Panc1 (cell line): Measurements from ENCODE around the gene ARHGAP6. TPM values are rescaled to one million over a fixed set of nuclear protein-coding genes. Genes with fewer than 3 reads are reported as not detected.
"Not testable (repeated sequence)": the region's sequence is repeated elsewhere in the genome, so short reads cannot be mapped to it uniquely, and the experiment has no call there.

Experiments
- ATAC-seq: fragments of 200-7000 bp; cut with Tn5 transposase; 2 replicates; pipeline ENCODE4 v1.9.1; 2020; ENCODE audit warnings: mild to moderate bottlenecking, moderate library complexity
- BruUV-seq: library from RNA; stranded (reverse); fragments of 400-500 nt; replicated peaks from 2 replicates; lab custom pipeline; 2021; lab: Mats Ljungman, UMichigan
- CTCF ChIA-PET: fragments of 300-600 bp; sonication (Branson Sonifier 250); formaldehyde crosslinking; loops from one replicate; lab custom pipeline; 2022; ENCODE audit warnings: antibody characterized with exemption; lab: Charles Lee
- POLR2A ChIA-PET: fragments of 300-600 bp; sonication (Branson Sonifier 250); formaldehyde crosslinking; loops from one replicate; lab custom pipeline; 2022; ENCODE audit warnings: antibody characterized with exemption; lab: Charles Lee
- DNase-seq: peaks from one replicate; pipeline ENCODE4 v3.0.0-alpha.2; 2010; ENCODE audit warnings: low read depth, low spot score
- H3K27ac ChIP-seq: 2 replicates; pipeline ENCODE4 v1.5.1; 2011; ENCODE audit warnings: mild to moderate bottlenecking, low read length, inconsistent platforms
- H3K27me3 ChIP-seq: fragments of 200-500 bp; sonication (Bioruptor generic); 2 replicates; pipeline ENCODE4 v1.6.0; 2014; ENCODE audit warnings: low read length, inconsistent platforms; ENCODE audit not compliant: control insufficient read depth, insufficient read depth
- H3K36me3 ChIP-seq: fragments of 200-500 bp; sonication (Bioruptor generic); 2 replicates; pipeline ENCODE4 v1.5.1; 2014; ENCODE audit warnings: inconsistent platforms, mild to moderate bottlenecking, low read length, moderate library complexity; ENCODE audit not compliant: control insufficient read depth, insufficient read depth
- H3K4me1 ChIP-seq: 2 replicates; pipeline ENCODE4 v1.5.1; 2011; ENCODE audit warnings: inconsistent platforms, mild to moderate bottlenecking, low read length, moderate library complexity; ENCODE audit not compliant: control insufficient read depth, insufficient read depth
- H3K4me3 ChIP-seq, 2 experiments: 2 replicates each; pipeline ENCODE4 v1.5.1; 2011 to 2012; ENCODE audit warnings: low read depth in 2 of 2, low read length in 2 of 2, mild to moderate bottlenecking in 2 of 2, inconsistent platforms in 1 of 2, moderate library complexity in 1 of 2
- H3K9me3 ChIP-seq: fragments of 200-500 bp; sonication (Bioruptor generic); 2 replicates; pipeline ENCODE4 v1.5.1; 2014; ENCODE audit warnings: low read depth, mild to moderate bottlenecking, inconsistent platforms, low read length, moderate library complexity; ENCODE audit not compliant: control insufficient read depth, insufficient read depth
- CTCF ChIP-seq: fragments of 450-650 bp; IDR thresholded peaks from 2 replicates; pipeline ENCODE4 v1.5.1; 2017; ENCODE audit warnings: mild to moderate bottlenecking
- POLR2AphosphoS5 ChIP-seq: IDR thresholded peaks from 2 replicates; pipeline ENCODE4 v1.6.1; 2012; ENCODE audit warnings: mild to moderate bottlenecking, low read depth, low read length, moderate library complexity
- REST ChIP-seq, 2 experiments: IDR thresholded peaks; 2 replicates each; pipeline ENCODE4 v1.6.1; 2011 to 2012; ENCODE audit warnings: low read depth in 2 of 2, control low read depth in 1 of 2, low read length in 1 of 2, mild to moderate bottlenecking in 1 of 2, moderate library complexity in 1 of 2; ENCODE audit not compliant: insufficient read depth in 1 of 2
- SIN3A ChIP-seq: IDR thresholded peaks from 2 replicates; pipeline ENCODE4 v1.6.1; 2012; ENCODE audit warnings: low read depth, mild to moderate bottlenecking, low read length, moderate library complexity, borderline replicate concordance; ENCODE audit not compliant: insufficient read depth
- TCF7L2 ChIP-seq: IDR thresholded peaks from 2 replicates; pipeline ENCODE4 v1.6.1; 2011; ENCODE audit warnings: mild to moderate bottlenecking, low read depth, low read length, inconsistent platforms
- in situ Hi-C: cut with HindIII; loops from 2 replicates; pipeline ENCODE4 v1.10.0; 2016; ENCODE audit warnings: low sequenced_read_pairs, low pct_unique_long_range_greater_than_20kb
- intact Hi-C: fragments of 100-400 bp; cut with micrococcal nuclease; formaldehyde crosslinking; loops from one replicate; pipeline ENCODE4 v1.10.0; 2022; ENCODE audit not compliant: unreplicated experiment
- total RNA-seq: library from RNA; stranded (reverse); gene quantifications from one replicate; pipeline ENCODE4 v1.2.1, GENCODE V29; 2021; ENCODE audit not compliant: unreplicated experiment

The ARHGAP6 gene
- total RNA-seq, 1 experiment from 2014 or later, result 0.13 TPM

DNA sequence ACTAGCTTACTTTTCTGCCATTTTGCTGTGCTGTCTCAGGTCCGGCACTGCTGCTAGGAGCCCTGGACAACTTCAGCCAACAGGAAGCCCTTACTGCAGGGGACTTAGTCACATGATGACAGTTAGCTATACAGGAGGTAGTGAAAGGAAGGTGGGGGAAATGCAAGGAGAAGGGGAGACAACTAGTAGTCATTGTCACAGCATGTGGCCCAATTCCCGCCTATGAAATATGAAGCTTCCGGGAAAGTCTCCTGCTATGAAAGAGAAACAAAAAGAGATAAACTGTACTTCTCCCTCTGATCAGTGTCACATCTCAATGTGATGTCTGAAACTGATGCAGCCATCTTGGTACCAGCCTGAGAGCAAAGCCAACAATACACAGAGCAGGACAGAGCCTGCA is 300.9 kb downstream of the ARHGAP6 start:
- BruUV-seq, result no TSS peak
- in situ Hi-C loops (no loop called here), intact Hi-C loops (no loop called here)
- no peak for ATAC-seq
- no peak for TF ChIP-seq REST (IDR thresholded peaks at IDR 0.05; ENCODE audit: insufficient read depth in 1 of 2, low read depth in 2 of 2, low read length in 1 of 2)
- no peak for TF ChIP-seq POLR2AphosphoS5
- no peak for TF ChIP-seq SIN3A
- no peak for TF ChIP-seq CTCF
- no peak for TF ChIP-seq TCF7L2
- DNase-seq, result no peak
- CTCF ChIA-PET, result no interaction called here
- no peaks in the 10 kb centered on the region for H3K9me3 ChIP-seq
- POLR2A ChIA-PET, result no interaction called here
- no peaks in the 10 kb centered on the region for H3K4me1 ChIP-seq
- H3K36me3 ChIP-seq, result no peaks in the 10 kb centered on the region
- H3K4me3 ChIP-seq, result no peak overlapping the region
- H3K27me3 ChIP-seq, result no peaks in the 10 kb centered on the region
- H3K27ac ChIP-seq, result no peak overlapping the region

DNA sequence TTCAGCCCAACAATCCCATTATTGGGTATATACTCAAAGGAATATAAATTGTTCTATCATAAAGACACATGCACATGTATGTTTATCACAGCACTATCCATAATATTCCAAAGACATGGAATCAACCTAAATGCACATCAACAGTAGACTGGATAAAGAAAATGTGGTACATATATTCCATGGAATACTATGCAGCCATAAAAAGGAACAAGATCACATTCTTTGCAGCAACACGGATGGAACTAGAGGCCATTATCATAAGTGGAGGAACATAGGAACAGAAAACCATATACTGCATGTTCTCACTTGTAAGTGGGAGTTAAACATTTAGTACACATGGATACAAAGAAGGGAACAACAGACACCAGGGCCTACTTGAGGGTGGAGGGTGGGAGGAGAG is 301.9 kb downstream of the ARHGAP6 start:
- POLR2A ChIA-PET, ATAC-seq, H3K27me3 ChIP-seq, H3K9me3 ChIP-seq, DNase-seq, H3K27ac ChIP-seq, intact Hi-C loops, BruUV-seq, H3K4me1 ChIP-seq, H3K4me3 ChIP-seq, CTCF ChIA-PET, H3K36me3 ChIP-seq, in situ Hi-C loops: not testable (repeated sequence)

DNA sequence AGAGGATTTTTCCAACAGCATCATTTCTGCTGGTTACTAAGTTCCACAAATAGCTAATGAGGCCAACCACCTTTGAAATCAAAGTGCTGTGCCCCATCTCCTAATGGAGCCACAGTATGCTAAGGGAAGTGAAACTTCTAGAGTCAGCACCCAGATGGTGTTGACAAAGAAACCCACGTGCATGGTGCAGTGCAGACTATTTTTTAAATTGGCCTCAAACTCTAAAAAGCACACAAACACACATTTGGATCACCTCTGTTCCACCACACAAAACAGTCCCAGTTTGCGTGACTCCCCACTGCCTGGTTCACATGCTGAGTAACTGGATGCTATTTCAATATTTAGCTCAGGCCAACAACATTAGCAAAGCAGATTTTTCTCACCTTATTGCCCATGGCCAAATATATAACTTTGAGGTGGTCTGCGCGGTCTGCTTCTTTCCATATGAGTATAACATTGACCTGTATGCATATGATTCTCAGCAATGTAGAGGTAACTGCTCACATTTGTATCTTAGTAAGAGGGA is 302.6 kb downstream of the ARHGAP6 start:
- BruUV-seq, result no TSS peak
- no peak overlapping the region for H3K27ac ChIP-seq

More for the DNA sequence above, 302.6 kb downstream of the ARHGAP6 start:
- DNase-seq, result no peak
- Histone ChIP-seq H3K36me3 (no peaks in the 10 kb centered on the region), H3K9me3 (no peaks in the 10 kb centered on the region), H3K4me3 (no peak overlapping the region), H3K4me1 (no peaks in the 10 kb centered on the region), H3K27me3 (no peaks in the 10 kb centered on the region)
- CTCF ChIA-PET, result no interaction called here
- no peak for ATAC-seq
- TF ChIP-seq SIN3A (no peak), CTCF (no peak), REST (IDR thresholded peaks at IDR 0.05; ENCODE audit: insufficient read depth in 1 of 2, low read depth in 2 of 2, low read length in 1 of 2) (no peak), TCF7L2 (no peak)
- intact Hi-C loops (no loop called here), in situ Hi-C loops (no loop called here)
- POLR2A ChIA-PET, result no interaction called here
